Stomach (tissue), 9 donors: Measurements from ENCODE around the gene XPO4. TPM values are rescaled to one million over a fixed set of nuclear protein-coding genes. Genes with fewer than 3 reads are reported as not detected.
"Not testable (repeated sequence)": the region's sequence is repeated elsewhere in the genome, so short reads cannot be mapped to it uniquely, and the experiment has no call there.

Experiments used
- DNase-seq, 2 donors: peaks; one replicate each; pipeline versions ENCODE4 v3.0.0 to v3.0.0-alpha.2; 2013 to 2019
- H3K27ac ChIP-seq, 5 donors: fragments of 200-600 bp in 4 of 5; sonication (generic) in 4 of 5; one replicate each; pipeline ENCODE4 v1.5.1; 2013 to 2019; ENCODE audit warnings: mild to moderate bottlenecking in 1 of 5, moderate library complexity in 1 of 5
- H3K27me3 ChIP-seq, 3 donors: fragments of 200-600 bp; sonication (generic); one replicate each; pipeline ENCODE4 v1.5.1; 2017 to 2019; ENCODE audit warnings: mixed run types in 1 of 3
- H3K36me3 ChIP-seq, 4 donors: fragments of 200-600 bp; sonication (generic); 1 replicate in 3 of 4; 2 replicates in 1 of 4; pipeline ENCODE4 v1.5.1; 2016 to 2019
- H3K4me1 ChIP-seq, 4 donors: fragments of 200-600 bp; sonication (generic); one replicate each; pipeline ENCODE4 v1.5.1; 2016 to 2019
- H3K4me3 ChIP-seq, 4 donors: fragments of 200-600 bp; sonication (generic) in 3 of 4; one replicate each; pipeline ENCODE4 v1.5.1; 2016 to 2019; ENCODE audit warnings: mild to moderate bottlenecking in 1 of 4
- H3K9me3 ChIP-seq, 4 donors: fragments of 200-600 bp; sonication (generic); one replicate each; pipeline ENCODE4 v1.5.1; 2016 to 2019
- CTCF ChIP-seq, 7 experiments: fragments of 450-650 bp in 4 of 7; fragments of 200-600 bp in 3 of 7; sonication (generic) in 3 of 7; IDR thresholded peaks; one replicate each; pipeline ENCODE4 v1.5.1; 2016 to 2019; ENCODE audit warnings: antibody characterized with exemption in 7 of 7, control low read depth in 2 of 7, mild to moderate bottlenecking in 1 of 7
- EP300 ChIP-seq: sonication (generic); formaldehyde crosslinking; IDR thresholded peaks from one replicate; pipeline ENCODE4 v1.6.1; 2017; ENCODE audit warnings: antibody characterized with exemption
- POLR2A ChIP-seq, 4 donors: fragments of 450-650 bp; IDR thresholded peaks; one replicate each; pipeline ENCODE4 v1.6.1; 2016; ENCODE audit warnings: antibody characterized with exemption in 4 of 4, control low read depth in 2 of 4, mild to moderate bottlenecking in 1 of 4, moderate library complexity in 1 of 4
- POLR2AphosphoS5 ChIP-seq, 3 donors: sonication (generic); formaldehyde crosslinking; IDR thresholded peaks; one replicate each; pipeline ENCODE4 v1.6.1; 2016; ENCODE audit warnings: antibody characterized with exemption in 3 of 3
- WGBS, 5 donors: extraction: QIAGEN DNeasy Blood & Tissue Kit in 3 of 5; methylation state at CpG; one replicate each; pipeline versions ENCODE4 v1.1.5 to v1.1.7; 2013 to 2018; 5-methylcytosine and 5-hydroxymethylcytosine counted together
- intact Hi-C: fragments of 100-400 bp; cut with DNase I; formaldehyde crosslinking; loops from one replicate; pipeline ENCODE4 v1.15.1; 2023; ENCODE audit warnings: low total_unique reads
- polyA plus RNA-seq, 3 donors: library from polyadenylated mRNA; stranded (reverse); fragments of 200-250 nt; gene quantifications; one replicate each; pipeline ENCODE4 v1.2.3, GENCODE V29; 2013
- total RNA-seq, 5 donors: library from RNA; depleted of rRNA; stranded (reverse); fragments of >200 nt; gene quantifications; one replicate each; pipeline versions ENCODE4 v1.1.0 to v1.2.3, GENCODE V29; 2014 to 2016
- donor health status: healthy with polysubstance abuse.
- donor health status: Bipolar disorder and iron deficiency.
- donor health status: healthy.

The XPO4 gene
- total and polyA plus RNA-seq, 8 donors, result 2.3 to 41.7 (median 14.9) TPM

DNA sequence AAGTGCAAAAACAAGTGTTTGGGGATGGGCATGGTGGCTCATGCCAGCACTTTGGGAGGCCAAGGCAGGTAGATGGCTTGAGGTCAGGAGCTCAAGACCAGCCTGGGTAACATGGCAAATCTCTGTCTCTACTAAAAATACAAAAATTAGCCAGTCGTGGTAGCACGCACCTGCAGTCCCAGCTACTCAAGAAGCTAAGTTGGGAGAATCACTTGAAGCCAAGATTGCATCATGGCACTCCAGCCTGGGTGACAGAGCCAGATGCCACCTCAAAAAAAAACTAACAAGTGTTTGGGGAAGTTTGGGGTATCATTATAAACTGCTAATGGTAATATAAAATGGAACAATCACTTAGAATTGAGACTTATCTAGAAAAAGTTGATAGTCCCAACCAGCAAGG is 24.6 kb downstream of the XPO4 start:
- Histone ChIP-seq H3K4me1 (peaks cover 0 to 40% (median 18%) of the 10 kb centered on the region in 4 donors), H3K27ac (no peak overlapping the region), H3K27me3 (no peaks in the 10 kb centered on the region), H3K36me3 (no peaks in the 10 kb centered on the region), H3K9me3 (no peaks in the 10 kb centered on the region), H3K4me3 (no peak overlapping the region)
- intact Hi-C loops, result no loop called here
- WGBS, 5 donors, result 96 to 100% (median 98%) methylated on average over 2 of the region's 2 CpGs
- TF ChIP-seq POLR2A (IDR thresholded peaks at IDR 0.05) (no peak), CTCF (IDR thresholded peaks at IDR 0.05) (no peak), POLR2AphosphoS5 (IDR thresholded peaks at IDR 0.05) (no peak), EP300 (no peak)
- no peak for DNase-seq

- H3K4me3 ChIP-seq, H3K27me3 ChIP-seq, DNase-seq, intact Hi-C loops, H3K36me3 ChIP-seq, H3K27ac ChIP-seq, H3K9me3 ChIP-seq: not testable (repeated sequence)
- H3K4me1 ChIP-seq, result peaks cover 0 to 34% (median 10%) of the 10 kb centered on the region in 4 donors
- 92 to 98% (median 96%) methylated on average over 5 of the region's 5 CpGs for WGBS, 5 donors
These were observed 25.7 kb downstream of the XPO4 start for GRCh38 chr13:20876802-20877201.

- H3K27me3 ChIP-seq, H3K4me3 ChIP-seq, H3K9me3 ChIP-seq, H3K36me3 ChIP-seq, H3K27ac ChIP-seq, DNase-seq, intact Hi-C loops: not testable (repeated sequence)
- peaks cover 0 to 36% (median 10%) of the 10 kb centered on the region in 4 donors for H3K4me1 ChIP-seq
- 93 to 97% (median 96%) methylated on average over 8 of the region's 8 CpGs for WGBS, 5 donors
These were observed 28.1 kb downstream of the XPO4 start for GRCh38 chr13:20874439-20874838.

- no peak overlapping the region for H3K27ac ChIP-seq
- H3K27me3 ChIP-seq, result no peaks in the 10 kb centered on the region
- intact Hi-C loops, result no loop called here
- peaks cover 0 to 35% (median 10%) of the 10 kb centered on the region in 4 donors for H3K4me1 ChIP-seq
- no peak overlapping the region for H3K4me3 ChIP-seq
- TF ChIP-seq CTCF (IDR thresholded peaks at IDR 0.05) (no peak), POLR2A (IDR thresholded peaks at IDR 0.05) (no peak), EP300 (no peak), POLR2AphosphoS5 (IDR thresholded peaks at IDR 0.05) (no peak)
- no peaks in the 10 kb centered on the region for H3K9me3 ChIP-seq
- WGBS, 5 donors, result 76 to 86% (median 81%) methylated on average over 3 of the region's 3 CpGs
- DNase-seq, result no peak
- no peaks in the 10 kb centered on the region for H3K36me3 ChIP-seq
These were observed 29.2 kb downstream of the XPO4 start for GRCh38 chr13:20873348-20873747.

GRCh38 chr13:20870829-20871228 is 31.7 kb downstream of the XPO4 start:
- no peak for DNase-seq
- H3K36me3 ChIP-seq, result no peaks in the 10 kb centered on the region
- 67 to 98% (median 97%) methylated on average over 4 of the region's 4 CpGs for WGBS, 5 donors

More at GRCh38 chr13:20870829-20871228, 31.7 kb downstream of the XPO4 start:
- Histone ChIP-seq H3K9me3 (no peaks in the 10 kb centered on the region), H3K27me3 (no peaks in the 10 kb centered on the region), H3K4me3 (no peak overlapping the region), H3K4me1 (peaks cover 0 to 39% (median 8%) of the 10 kb centered on the region in 4 donors), H3K27ac (no peak overlapping the region)
- intact Hi-C loops, result no loop called here
- TF ChIP-seq EP300, result no peak
- no peak for TF ChIP-seq POLR2A (IDR thresholded peaks at IDR 0.05)
- TF ChIP-seq CTCF (IDR thresholded peaks at IDR 0.05), result no peak
- TF ChIP-seq POLR2AphosphoS5 (IDR thresholded peaks at IDR 0.05), result no peak
